Ovary (tissue), 3 donors: Measurements from ENCODE around the gene TP53TG5.

Experiments
- EP300 ChIP-seq: sonication (generic); formaldehyde crosslinking; IDR thresholded peaks from one replicate; pipeline ENCODE4 v1.6.1; 2017; ENCODE audit warnings: antibody characterized with exemption
- POLR2A ChIP-seq: fragments of 450-650 bp; IDR thresholded peaks from one replicate; pipeline ENCODE4 v1.6.1; 2017; ENCODE audit warnings: antibody characterized with exemption, mild to moderate bottlenecking, moderate library complexity
- TF ChIP-seq, protein P1 (sequence below), 3 donors: fragments of 450-650 bp in 2 of 3; fragments of 200-600 bp in 1 of 3; IDR thresholded peaks; one replicate each; pipeline versions ENCODE4 v1.5.1 to v1.8.0; 2016 to 2022; ENCODE audit warnings: antibody characterized with exemption in 3 of 3, mild to moderate bottlenecking in 1 of 3
- donor health status: DM: no; HTN: no; CAD: no.

DNA sequence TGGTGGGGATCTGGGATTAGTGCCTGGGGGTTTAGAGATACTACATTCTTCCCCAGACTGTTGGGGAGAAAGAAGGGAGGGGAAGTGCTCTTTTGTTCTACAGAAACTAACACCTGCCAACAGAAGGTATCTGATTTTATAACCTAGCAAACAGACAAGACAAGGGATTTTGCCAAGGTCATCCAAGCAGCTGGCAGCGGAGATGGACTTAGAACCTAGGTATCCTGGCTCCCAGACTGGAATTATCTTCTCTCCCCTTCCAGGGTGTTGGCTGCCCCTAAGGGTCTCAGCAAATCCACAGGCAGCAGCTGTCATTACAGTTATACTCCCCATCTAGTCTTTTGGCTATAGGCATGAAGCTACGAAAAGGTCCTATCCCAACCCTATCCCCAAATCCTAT lies 38.3 kb downstream of the TP53TG5 start:
- TF ChIP-seq POLR2A = no peak
- TF ChIP-seq, protein P1, sequence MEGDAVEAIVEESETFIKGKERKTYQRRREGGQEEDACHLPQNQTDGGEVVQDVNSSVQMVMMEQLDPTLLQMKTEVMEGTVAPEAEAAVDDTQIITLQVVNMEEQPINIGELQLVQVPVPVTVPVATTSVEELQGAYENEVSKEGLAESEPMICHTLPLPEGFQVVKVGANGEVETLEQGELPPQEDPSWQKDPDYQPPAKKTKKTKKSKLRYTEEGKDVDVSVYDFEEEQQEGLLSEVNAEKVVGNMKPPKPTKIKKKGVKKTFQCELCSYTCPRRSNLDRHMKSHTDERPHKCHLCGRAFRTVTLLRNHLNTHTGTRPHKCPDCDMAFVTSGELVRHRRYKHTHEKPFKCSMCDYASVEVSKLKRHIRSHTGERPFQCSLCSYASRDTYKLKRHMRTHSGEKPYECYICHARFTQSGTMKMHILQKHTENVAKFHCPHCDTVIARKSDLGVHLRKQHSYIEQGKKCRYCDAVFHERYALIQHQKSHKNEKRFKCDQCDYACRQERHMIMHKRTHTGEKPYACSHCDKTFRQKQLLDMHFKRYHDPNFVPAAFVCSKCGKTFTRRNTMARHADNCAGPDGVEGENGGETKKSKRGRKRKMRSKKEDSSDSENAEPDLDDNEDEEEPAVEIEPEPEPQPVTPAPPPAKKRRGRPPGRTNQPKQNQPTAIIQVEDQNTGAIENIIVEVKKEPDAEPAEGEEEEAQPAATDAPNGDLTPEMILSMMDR (IDR thresholded peaks at IDR 0.05) = no peak
- no peak for TF ChIP-seq EP300
